Ovary (tissue), 3 donors: ENCODE results near the gene ZNF598.

Source experiments
- CTCF ChIP-seq, 3 donors: fragments of 450-650 bp in 2 of 3; fragments of 200-600 bp in 1 of 3; IDR thresholded peaks; one replicate each; pipeline versions ENCODE4 v1.5.1 to v1.8.0; 2016 to 2022; ENCODE audit warnings: antibody characterized with exemption in 3 of 3, mild to moderate bottlenecking in 1 of 3
- POLR2A ChIP-seq: fragments of 450-650 bp; IDR thresholded peaks from one replicate; pipeline ENCODE4 v1.6.1; 2017; ENCODE audit warnings: antibody characterized with exemption, mild to moderate bottlenecking, moderate library complexity
- donor health status: DM: no; HTN: no; CAD: no.

GRCh38 chr16:2007081-2007836 lies 2.4 kb downstream of the ZNF598 start:
- no peak for TF ChIP-seq POLR2A
- no peak for TF ChIP-seq CTCF (IDR thresholded peaks at IDR 0.05)
